HFF-Myc (cell line): Measurements from ENCODE around the gene CD99L2.
"Not testable (repeated sequence)": the region's sequence is repeated elsewhere in the genome, so short reads cannot be mapped to it uniquely, and the experiment has no call there.

Source experiments
- DNase-seq: peaks from one replicate; pipeline ENCODE4 v3.0.0-alpha.2; 2011; ENCODE audit warnings: low read depth; ENCODE audit errors: extremely low read depth
- H3K4me3 ChIP-seq: replicated peaks from 2 replicates; pipeline ENCODE4 v1.5.1; 2011; ENCODE audit warnings: low read depth, mild to moderate bottlenecking, control low read depth, low read length
- CTCF ChIP-seq: IDR thresholded peaks from 2 replicates; pipeline ENCODE4 v1.5.1; 2012; ENCODE audit warnings: mild to moderate bottlenecking, low read depth, low read length, control low read depth; ENCODE audit errors: missing control alignments

Gene CD99L2

DNA sequence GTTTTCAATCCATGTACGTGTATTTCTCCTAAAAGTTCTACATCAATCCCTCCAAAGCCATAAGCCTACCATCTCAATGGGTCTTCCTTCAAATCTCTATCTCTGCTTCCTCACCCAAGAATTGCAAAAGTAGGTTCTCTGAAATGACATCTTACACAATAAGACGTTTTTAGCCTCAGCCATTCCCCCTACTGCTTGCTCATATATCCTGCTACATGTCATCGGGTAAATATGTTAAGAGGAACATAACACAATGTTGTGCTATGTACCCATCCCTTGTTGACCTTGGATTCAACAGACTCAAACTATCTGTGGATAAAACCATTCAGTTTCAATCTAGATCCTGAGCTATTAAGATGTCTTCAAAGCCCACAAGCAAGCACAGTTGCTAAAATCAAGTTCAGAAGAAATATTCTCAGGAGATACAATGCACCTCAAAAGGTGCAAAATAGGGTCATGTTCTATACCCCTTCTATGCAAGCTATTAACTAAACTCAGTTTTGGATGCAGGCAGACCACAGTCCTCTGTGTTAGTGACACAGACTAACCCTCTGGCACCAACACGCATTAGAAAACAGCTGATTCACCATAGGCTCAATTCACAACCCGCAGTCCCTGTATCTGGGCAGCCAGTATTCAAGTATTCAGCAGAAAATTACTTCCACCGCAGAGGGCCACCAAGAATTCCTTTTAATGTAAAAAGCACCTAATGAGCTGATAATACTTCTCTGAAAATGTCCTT is 56.8 kb downstream of the CD99L2 start:
- no peak for DNase-seq
- H3K4me3 ChIP-seq = no peak overlapping the region
- no peak for TF ChIP-seq CTCF

DNA sequence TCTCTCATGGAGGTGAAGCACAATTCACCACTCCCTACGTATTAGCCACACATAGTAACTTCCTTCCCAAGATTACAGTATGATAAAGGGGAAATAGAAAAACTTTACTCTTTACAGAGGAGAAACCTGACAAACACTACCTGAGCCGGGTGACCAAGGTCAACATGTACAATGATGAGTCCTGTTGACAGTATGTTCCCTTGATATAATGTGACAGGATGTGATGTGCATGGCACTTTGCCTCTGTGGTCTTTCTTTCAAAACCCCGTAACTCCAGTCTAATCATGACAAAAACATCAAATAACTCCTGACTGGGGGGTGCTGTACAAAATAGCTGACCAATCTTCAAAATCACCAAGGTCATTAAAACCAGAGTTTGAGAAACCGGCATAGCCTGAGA is 60.6 kb downstream of the CD99L2 start:
- H3K4me3 ChIP-seq = no peak overlapping the region
- DNase-seq = no peak
- TF ChIP-seq CTCF = no peak

GRCh38 chrX:150834695-150835094 is 63.8 kb downstream of the CD99L2 start:
- H3K4me3 ChIP-seq = no peak overlapping the region
- DNase-seq = no peak
- no peak for TF ChIP-seq CTCF

- no peak overlapping the region for H3K4me3 ChIP-seq
- DNase-seq = no peak
- no peak for TF ChIP-seq CTCF
These were observed 64.9 kb downstream of the CD99L2 start for GRCh38 chrX:150833454-150834056.

DNA sequence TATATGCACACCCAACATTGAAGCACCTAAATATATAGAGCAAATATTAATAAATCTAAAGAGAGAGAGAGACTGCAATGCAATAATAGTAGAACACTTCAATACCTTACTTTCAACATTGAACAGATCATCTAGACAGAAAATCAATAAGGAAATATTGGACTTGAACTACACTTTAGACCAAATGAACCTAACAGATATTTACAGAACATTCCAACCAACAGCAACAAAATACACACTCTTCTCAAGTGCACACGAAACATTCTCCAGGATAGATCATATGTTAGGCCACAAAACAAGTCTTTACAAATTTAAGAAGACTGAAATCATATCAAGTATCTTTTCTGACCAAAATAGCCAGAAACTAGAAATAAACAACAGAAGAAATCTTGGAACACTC is 66.6 kb downstream of the CD99L2 start:
- no peak for DNase-seq
- no peak for TF ChIP-seq CTCF
- H3K4me3 ChIP-seq = no peak overlapping the region

DNA sequence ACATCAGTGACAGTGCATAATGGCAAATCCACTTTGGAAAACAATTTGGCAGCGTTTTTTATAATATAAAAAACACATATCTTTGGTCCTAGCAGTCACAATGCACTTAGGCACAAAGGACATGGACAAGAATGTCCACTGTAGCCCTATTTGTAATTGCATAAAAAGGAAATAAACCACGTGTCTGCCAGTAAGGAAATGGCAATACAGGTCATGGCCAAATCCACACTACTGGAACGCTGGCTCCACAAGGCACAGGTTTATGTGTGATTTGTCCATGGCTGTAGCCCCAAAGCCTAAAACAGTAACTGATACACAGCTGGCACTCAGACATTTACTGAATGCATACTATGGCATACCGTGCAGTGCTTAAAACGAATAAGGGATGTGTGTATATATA is 69.7 kb downstream of the CD99L2 start:
- H3K4me3 ChIP-seq = no peak overlapping the region
- TF ChIP-seq CTCF = no peak
- DNase-seq = no peak

DNA sequence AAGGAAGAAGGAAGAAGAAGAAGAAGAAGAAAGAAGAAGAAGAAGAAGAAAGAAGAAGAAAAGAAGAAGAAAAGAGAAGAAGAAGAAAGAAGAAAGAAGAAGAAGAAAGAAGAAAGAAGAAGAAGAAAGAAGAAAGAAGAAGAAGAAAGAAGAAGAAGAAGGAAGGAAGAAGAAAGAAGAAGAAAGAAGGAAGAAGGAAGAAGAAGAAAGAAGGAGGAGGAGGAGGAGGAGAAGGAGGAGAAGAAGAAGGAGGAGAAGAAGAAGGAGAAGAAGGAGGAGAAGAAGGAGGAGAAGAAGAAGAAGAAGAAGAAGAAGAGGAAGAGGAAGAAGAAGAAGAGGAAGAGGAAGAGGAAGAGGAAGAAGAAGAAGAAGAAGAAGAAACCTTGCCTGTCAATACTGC is 74.1 kb downstream of the CD99L2 start:
- not testable (repeated sequence) for DNase-seq, H3K4me3 ChIP-seq

DNA sequence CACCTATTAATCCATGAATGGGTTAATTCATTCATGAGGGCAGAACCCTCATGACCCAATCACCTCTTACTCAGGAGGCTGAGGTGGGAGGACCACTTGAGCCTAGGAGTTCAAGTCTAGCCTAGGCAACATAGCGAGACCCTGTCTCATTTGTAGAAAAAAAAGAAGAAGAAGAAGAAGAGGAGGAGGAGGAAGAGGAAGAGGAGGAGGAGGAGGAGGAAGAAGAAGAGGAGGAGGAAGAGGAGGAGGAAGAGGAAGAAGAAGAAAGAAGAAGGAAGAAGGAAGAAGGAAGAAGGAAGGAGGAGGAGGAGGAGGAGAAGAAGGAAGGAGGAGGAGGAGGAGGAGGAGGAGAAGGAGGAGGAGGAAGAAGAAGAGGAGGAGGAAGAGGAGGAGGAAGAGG is 74.6 kb downstream of the CD99L2 start:
- not testable (repeated sequence) for DNase-seq, H3K4me3 ChIP-seq
